Ectodermal cell (in vitro differentiated cells): Measurements from ENCODE around the gene P2RY6.
"Not testable (repeated sequence)": the region's sequence is repeated elsewhere in the genome, so short reads cannot be mapped to it uniquely, and the experiment has no call there.

Experiments used
- H3K27ac ChIP-seq: 2 replicates; pipeline ENCODE4 v1.7.0; 2013; ENCODE audit warnings: mild to moderate bottlenecking, low read depth, low read length; ENCODE audit not compliant: insufficient read depth, poor library complexity, severe bottlenecking
- H3K27me3 ChIP-seq: 2 replicates; pipeline ENCODE4 v1.7.0; 2013; ENCODE audit warnings: mild to moderate bottlenecking, low read length; ENCODE audit not compliant: insufficient read depth, control insufficient read depth, poor library complexity, severe bottlenecking
- H3K36me3 ChIP-seq: one replicate; pipeline ENCODE4 v1.7.0; 2013; ENCODE audit warnings: low read length; ENCODE audit not compliant: control insufficient read depth, insufficient read depth
- H3K4me1 ChIP-seq: one replicate; pipeline ENCODE4 v1.7.0; 2013; ENCODE audit warnings: low read length; ENCODE audit not compliant: control insufficient read depth, insufficient read depth
- H3K4me3 ChIP-seq: 2 replicates; pipeline ENCODE4 v1.7.0; 2013; ENCODE audit warnings: low read depth, low read length, control low read depth; ENCODE audit not compliant: insufficient read depth
- H3K9me3 ChIP-seq: 2 replicates; pipeline ENCODE4 v1.7.0; 2013; ENCODE audit warnings: mild to moderate bottlenecking, low read length, moderate library complexity; ENCODE audit not compliant: control insufficient read depth
- WGBS, 2 experiments: methylation state at CpG; one replicate each; pipeline ENCODE4 v1.1.7; 2013; ENCODE audit warnings: missing lambda C conversion rate in 2 of 2; 5-methylcytosine and 5-hydroxymethylcytosine counted together

Gene P2RY6

DNA sequence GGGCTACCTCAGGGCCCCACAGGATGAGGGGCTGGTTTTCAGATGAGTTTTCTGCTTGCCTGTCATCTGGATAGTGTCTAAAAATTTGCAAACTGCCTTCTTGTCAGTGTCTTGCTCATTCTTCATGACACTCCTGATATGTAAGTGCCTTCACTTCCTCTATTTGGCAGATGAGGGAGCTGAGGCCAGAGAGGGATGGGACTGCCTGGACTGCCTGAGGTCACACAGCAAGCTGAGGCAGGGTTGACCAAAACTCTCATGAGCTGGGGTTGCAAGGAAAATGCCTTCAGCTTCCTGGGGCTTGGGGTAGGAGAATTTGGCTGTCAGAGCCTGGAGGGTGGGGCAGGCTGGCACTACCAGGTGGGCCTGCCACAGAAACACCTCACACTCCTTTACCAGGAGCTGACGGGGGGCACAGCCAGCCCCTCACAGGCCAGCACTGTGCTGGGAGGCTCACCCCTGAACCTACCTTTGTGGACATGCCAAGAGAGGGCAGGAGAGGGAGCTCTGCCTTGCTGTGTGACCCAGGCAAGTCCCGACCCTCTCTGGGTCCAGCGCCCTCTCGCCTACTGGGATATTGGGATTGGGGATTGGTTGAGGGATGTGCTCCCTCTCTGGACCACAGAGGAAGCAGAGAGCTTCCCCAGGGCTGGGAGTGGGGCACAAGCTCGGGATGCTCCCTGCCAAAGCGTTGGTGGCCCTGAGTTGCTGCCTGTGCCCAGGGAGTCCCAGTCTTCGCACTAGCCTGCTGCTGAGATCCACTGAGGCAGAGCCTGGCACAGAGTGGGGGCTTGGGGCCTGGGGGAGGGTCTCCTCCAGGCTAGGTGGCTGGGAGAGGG is 1.9 kb upstream of the P2RY6 start:
- no peak overlapping the region for H3K4me3 ChIP-seq
- H3K36me3 ChIP-seq = no peaks in the 10 kb centered on the region
- no peaks in the 10 kb centered on the region for H3K27me3 ChIP-seq
- H3K27ac ChIP-seq = no peak overlapping the region
- peaks cover 5% of the 10 kb centered on the region for H3K4me1 ChIP-seq
- WGBS, 2 experiments = 88 to 92% methylated on average over 7 of the region's 7 CpGs
- no peaks in the 10 kb centered on the region for H3K9me3 ChIP-seq

DNA sequence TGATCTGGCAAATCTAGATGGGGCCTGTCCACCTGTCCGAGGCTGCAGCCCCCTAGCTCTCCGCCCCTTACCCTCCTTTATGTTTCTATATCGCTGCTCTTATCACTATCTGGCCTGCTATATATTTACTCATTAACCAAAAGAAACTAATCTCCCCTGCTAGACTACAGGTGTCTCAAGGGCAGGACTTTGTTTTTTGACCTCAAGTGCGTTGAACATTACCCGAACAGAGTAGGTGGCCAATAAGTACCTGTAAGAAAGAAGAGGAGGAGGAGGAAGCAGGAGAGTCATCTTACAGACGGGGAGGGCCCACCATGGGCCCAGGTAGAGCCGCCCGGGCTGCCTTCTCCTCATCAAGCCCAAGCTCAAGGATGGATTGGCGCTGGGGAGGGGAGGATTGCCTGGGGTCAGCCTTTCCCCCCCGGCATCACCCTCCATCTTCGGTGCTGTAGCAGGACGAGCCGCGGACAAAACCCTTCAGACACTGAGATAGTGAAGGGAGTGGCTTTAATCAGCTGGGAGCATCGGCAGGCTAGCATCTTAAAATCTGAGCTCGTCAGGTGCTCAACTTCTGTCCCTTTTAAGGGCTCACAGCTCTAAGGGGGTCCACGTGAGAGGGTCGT is 1.2 kb upstream of the P2RY6 start:
- 89 to 91% methylated on average over 18 of the region's 18 CpGs for WGBS, 2 experiments
- Histone ChIP-seq H3K27me3 (no peaks in the 10 kb centered on the region), H3K4me3 (no peak overlapping the region), H3K36me3 (no peaks in the 10 kb centered on the region), H3K4me1 (peaks cover 5% of the 10 kb centered on the region), H3K9me3 (no peaks in the 10 kb centered on the region), H3K27ac (no peak overlapping the region)

DNA sequence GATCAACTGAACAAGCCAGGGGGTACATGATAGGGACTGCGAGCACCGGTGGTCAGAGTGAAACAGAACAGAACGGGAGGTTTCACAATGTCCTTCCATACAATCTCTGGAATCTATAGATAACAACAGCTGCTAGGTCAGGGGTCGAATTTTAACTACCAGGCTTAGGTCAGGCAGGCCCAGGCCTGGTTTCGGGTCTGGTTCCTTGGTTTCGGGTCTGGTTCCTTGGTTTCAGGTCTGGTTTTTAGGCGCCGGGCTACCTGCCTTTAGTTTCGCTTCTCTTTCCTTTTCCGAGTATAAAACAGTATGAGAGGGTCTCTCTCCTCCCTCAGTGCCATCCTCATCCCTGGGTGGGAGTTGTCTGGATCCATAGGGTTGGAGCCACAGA is 666 bp upstream of the P2RY6 start:
- 92 to 93% methylated on average over 10 of the region's 10 CpGs for WGBS, 2 experiments
- H3K27ac ChIP-seq, H3K4me3 ChIP-seq, H3K4me1 ChIP-seq, H3K36me3 ChIP-seq, H3K9me3 ChIP-seq, H3K27me3 ChIP-seq: not testable (repeated sequence)

DNA sequence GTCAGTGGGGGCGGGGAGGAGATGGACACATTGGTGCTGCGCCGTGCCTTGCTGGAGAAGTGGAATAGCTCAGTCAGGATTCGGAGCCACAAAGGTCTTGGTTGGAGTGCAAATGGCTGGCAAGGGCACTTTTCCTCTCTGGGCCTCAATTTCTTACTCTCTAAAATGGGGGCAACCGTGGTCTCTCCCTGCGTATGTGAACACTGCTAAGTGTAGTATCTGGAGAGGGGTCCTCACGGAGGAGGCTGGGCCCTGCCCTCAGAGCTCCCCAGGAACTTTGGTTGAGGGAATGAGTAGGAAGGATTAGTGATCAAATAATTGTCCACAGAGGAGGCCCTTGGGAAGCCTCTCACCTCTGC is 521 bp downstream of the P2RY6 start:
- WGBS, 2 experiments = 94% methylated on average over 7 of the region's 7 CpGs
- no peaks in the 10 kb centered on the region for H3K36me3 ChIP-seq
- H3K27ac ChIP-seq = no peak overlapping the region

DNA sequence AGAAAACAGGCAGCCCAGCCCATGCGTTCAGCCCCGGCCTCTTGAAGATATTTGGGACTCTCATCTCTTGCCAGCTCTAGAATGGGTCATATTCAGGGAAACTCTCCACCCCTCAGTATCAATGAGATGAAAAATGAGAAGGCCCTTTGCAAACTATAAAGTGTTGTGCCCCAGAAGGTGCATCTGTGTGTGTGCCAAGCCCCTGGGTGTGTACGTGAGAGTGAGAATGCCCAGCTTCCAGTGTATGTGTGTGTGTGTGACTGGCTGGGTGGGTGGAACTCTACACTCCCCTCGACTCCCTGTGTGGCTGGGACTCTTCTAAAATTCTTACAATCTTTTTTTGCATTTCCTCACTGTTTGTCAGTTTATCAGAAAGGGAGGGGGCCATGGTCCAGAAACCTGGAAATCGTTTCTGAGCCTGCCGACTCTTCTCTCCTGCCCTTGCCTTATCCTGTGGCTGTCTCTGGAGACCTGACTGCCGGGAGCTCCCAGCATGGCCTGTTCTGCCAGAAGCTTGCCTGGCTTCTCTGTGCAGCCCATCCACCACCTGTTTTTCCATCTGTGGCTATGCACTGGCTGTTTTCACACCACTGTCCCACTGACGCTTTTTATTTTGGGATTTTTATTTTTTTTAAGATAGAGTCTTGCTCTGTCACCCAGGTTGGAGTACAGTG is 1.2 kb downstream of the P2RY6 start:
- Histone ChIP-seq H3K4me1 (no peaks in the 10 kb centered on the region), H3K9me3 (no peaks in the 10 kb centered on the region), H3K4me3 (no peak overlapping the region), H3K27ac (no peak overlapping the region), H3K27me3 (no peaks in the 10 kb centered on the region), H3K36me3 (no peaks in the 10 kb centered on the region)
- 89 to 91% methylated on average over 8 of the region's 8 CpGs for WGBS, 2 experiments

More for the DNA sequence above, 521 bp downstream of the P2RY6 start:
- no peaks in the 10 kb centered on the region for H3K27me3 ChIP-seq
- no peaks in the 10 kb centered on the region for H3K9me3 ChIP-seq
- no peaks in the 10 kb centered on the region for H3K4me1 ChIP-seq
- no peak overlapping the region for H3K4me3 ChIP-seq

DNA sequence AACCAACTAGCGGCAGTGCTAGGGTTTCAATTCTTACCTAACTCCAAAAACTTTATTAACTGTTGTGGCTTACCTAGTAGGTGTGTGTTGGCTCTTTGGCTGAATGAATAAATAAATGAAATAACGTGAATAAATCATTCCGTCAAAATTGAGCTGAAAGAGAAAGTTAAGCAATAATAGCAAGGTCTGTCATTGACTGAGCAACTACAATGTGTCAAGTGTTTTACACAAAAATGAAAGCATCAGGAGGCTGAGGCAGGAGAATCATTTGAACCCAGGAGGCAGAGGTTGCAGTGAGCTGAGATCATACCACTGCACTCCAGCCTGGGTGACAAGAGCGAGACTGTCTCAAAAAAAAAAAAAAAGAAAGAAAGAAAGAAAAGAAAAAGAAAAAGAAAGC is 2.1 kb downstream of the P2RY6 start:
- H3K27ac ChIP-seq, H3K27me3 ChIP-seq, H3K36me3 ChIP-seq, H3K4me1 ChIP-seq, H3K4me3 ChIP-seq, H3K9me3 ChIP-seq: not testable (repeated sequence)
- WGBS, 2 experiments = 89 to 93% methylated on average over 3 to 4 of the region's 4 CpGs

DNA sequence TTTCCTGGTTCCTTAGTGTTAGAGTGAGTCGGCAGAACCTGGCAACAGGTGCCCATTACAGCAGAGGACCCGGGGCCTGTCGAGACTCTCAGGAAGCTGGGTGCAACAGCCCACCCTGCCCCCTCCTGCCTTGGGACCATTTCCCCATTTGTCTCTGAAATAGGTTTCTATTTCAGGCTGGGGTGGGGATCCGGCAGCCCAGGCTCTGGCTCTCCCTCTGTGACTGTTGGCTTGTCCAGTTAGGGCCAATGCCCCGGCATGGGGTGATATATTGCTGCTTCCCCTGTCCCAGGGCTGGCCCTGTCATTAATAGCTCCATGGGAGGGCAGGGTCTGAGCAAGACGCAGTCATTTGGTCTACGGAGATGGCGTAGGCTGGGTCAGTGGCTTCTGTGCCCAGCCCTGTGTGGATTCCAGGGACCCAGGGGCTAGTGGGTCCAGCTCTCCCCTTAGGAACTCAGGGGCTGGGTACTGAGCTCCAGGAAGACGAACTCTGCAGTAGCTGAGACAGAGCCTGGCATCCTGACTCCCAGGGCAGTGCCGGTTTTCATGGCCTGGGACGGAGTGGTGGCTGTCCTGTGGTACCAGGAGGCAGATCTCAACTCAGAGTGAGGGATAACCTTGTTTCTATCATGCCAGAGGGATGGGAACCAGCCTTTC is 2.7 kb downstream of the P2RY6 start:
- no peak overlapping the region for H3K4me3 ChIP-seq
- no peaks in the 10 kb centered on the region for H3K4me1 ChIP-seq
- H3K36me3 ChIP-seq = no peaks in the 10 kb centered on the region
- no peak overlapping the region for H3K27ac ChIP-seq
- H3K9me3 ChIP-seq = no peaks in the 10 kb centered on the region
- no peaks in the 10 kb centered on the region for H3K27me3 ChIP-seq
- 90 to 91% methylated on average over 11 of the region's 11 CpGs for WGBS, 2 experiments

DNA sequence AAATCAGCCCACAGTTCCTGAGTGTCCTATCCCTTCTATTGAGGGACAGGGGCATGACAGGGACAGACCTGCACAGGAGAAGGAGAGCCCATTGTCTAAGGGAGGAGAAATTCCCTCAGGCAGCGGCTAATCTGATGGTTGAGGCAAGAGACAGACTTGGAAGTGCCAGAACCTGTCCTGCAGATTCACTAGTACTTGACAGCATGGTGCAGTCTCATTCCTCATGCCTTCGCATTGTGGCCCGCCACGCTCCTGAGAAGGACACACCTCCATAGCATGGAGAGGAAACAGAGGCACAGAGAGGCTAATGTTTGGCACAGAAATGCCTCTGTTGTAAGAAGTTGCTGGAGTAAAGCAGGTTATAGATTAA is 3.2 kb downstream of the P2RY6 start:
- Histone ChIP-seq H3K4me3 (no peak overlapping the region), H3K27me3 (no peaks in the 10 kb centered on the region), H3K4me1 (no peaks in the 10 kb centered on the region), H3K9me3 (no peaks in the 10 kb centered on the region), H3K27ac (no peak overlapping the region), H3K36me3 (no peaks in the 10 kb centered on the region)
- whole genome bisulfite sequencing, 2 experiments = 88 to 93% methylated on average over 4 of the region's 4 CpGs

DNA sequence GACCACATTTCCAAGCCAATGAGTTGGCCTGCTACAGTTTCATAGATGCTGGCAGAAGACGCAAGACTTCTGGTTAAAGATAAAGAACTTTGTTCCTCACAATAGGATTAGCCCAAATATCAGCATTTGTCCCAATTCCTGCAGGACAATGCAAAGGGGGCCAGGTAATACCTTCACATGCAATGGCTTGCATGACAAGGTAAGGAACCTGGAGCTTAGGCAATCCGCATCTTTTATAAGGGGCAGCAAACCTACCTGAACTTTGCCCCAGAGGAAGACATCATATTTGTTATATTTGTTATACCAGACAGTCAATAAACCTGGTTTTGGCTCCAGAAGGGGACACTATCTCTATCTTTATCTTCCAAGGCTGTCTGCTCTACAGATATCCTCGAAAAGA is 5.3 kb downstream of the P2RY6 start:
- no peaks in the 10 kb centered on the region for H3K9me3 ChIP-seq
- H3K4me1 ChIP-seq = no peaks in the 10 kb centered on the region
- H3K27ac ChIP-seq = no peak overlapping the region
- no peaks in the 10 kb centered on the region for H3K27me3 ChIP-seq
- WGBS, 2 experiments = 87 to 94% methylated on average over 3 of the region's 3 CpGs
- H3K4me3 ChIP-seq = no peak overlapping the region
- H3K36me3 ChIP-seq = no peaks in the 10 kb centered on the region

DNA sequence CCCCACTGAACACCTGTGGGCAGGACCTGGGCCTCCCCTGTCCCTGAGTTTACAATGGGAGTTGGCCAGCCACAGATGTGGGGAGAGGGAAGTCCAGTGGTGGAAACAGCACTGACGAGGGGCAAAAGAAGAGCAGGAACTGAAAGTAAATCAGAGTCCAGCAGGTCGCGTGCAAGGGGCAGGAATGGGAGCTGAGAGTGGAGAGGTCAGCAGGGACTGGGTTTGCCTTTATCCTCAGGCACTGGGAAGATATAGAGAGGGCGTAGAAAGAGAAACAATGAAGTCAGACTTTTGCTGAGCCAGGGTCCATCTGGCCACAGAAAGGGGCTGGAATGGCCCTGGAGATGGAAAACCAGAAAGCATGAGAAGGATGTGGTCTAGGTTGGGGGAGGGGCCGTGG is 8.5 kb downstream of the P2RY6 start:
- H3K4me3 ChIP-seq = no peak overlapping the region
- no peak overlapping the region for H3K27ac ChIP-seq
- 88 to 90% methylated on average over 5 of the region's 5 CpGs for WGBS, 2 experiments
- no peaks in the 10 kb centered on the region for H3K9me3 ChIP-seq
- no peaks in the 10 kb centered on the region for H3K27me3 ChIP-seq
- H3K4me1 ChIP-seq = no peaks in the 10 kb centered on the region
- H3K36me3 ChIP-seq = no peaks in the 10 kb centered on the region
